H9 (cell line): ENCODE results near the gene SUFU. TPM values are rescaled to one million over a fixed set of nuclear protein-coding genes. Genes with fewer than 3 reads are reported as not detected.

Experiments
- DNase-seq: peaks from one replicate; pipeline ENCODE4 v3.0.0-alpha.2; 2017
- H2AFZ ChIP-seq: one replicate; pipeline ENCODE4 v1.6.1; 2013; ENCODE audit warnings: mild to moderate bottlenecking, low read length, control low read depth, moderate library complexity
- H2AK5ac ChIP-seq: 2 replicates; pipeline ENCODE4 v1.6.1; 2013; ENCODE audit warnings: low read length, control low read depth, mixed read lengths; ENCODE audit not compliant: insufficient read length
- H2BK120ac ChIP-seq: one replicate; pipeline ENCODE4 v1.6.1; 2013; ENCODE audit warnings: low read depth, mild to moderate bottlenecking, low read length, control low read depth, inconsistent platforms; ENCODE audit not compliant: poor library complexity, severe bottlenecking
- H2BK12ac ChIP-seq: 2 replicates; pipeline ENCODE4 v1.6.1; 2013; ENCODE audit warnings: low read length, control low read depth, mixed read lengths, low read depth; ENCODE audit not compliant: insufficient read length
- H2BK15ac ChIP-seq: 2 replicates; pipeline ENCODE4 v1.6.1; 2013; ENCODE audit warnings: low read depth, low read length, control low read depth
- H2BK20ac ChIP-seq: one replicate; pipeline ENCODE4 v1.6.1; 2013; ENCODE audit warnings: low read depth, mild to moderate bottlenecking, low read length, control low read depth, inconsistent platforms; ENCODE audit not compliant: poor library complexity, severe bottlenecking
- H2BK5ac ChIP-seq: 2 replicates; pipeline ENCODE4 v1.6.1; 2013; ENCODE audit warnings: low read length, control low read depth, mixed read lengths; ENCODE audit not compliant: insufficient read length
- H3K14ac ChIP-seq: 2 replicates; pipeline ENCODE4 v1.6.1; 2013; ENCODE audit warnings: low read length, control low read depth; ENCODE audit not compliant: insufficient read depth
- H3K18ac ChIP-seq: 2 replicates; pipeline ENCODE4 v1.6.1; 2013; ENCODE audit warnings: low read depth, mild to moderate bottlenecking, mixed read lengths, low read length, control low read depth; ENCODE audit not compliant: insufficient read length
- H3K23ac ChIP-seq: 2 replicates; pipeline ENCODE4 v1.6.1; 2013; ENCODE audit warnings: low read length, control low read depth, mixed read lengths, low read depth; ENCODE audit not compliant: insufficient read length
- H3K23me2 ChIP-seq: 2 replicates; pipeline ENCODE4 v1.6.1; 2013; ENCODE audit warnings: low read depth, mild to moderate bottlenecking, mixed read lengths, low read length, control low read depth; ENCODE audit not compliant: insufficient read length, poor library complexity, severe bottlenecking
- H3K27ac ChIP-seq: 2 replicates; pipeline ENCODE4 v1.5.1; 2013; ENCODE audit warnings: low read length, control low read depth, mixed read lengths, low read depth; ENCODE audit not compliant: insufficient read length
- H3K27me3 ChIP-seq: 2 replicates; pipeline ENCODE4 v1.6.1; 2013; ENCODE audit warnings: low read length, control low read depth, inconsistent platforms; ENCODE audit not compliant: insufficient read depth
- H3K4ac ChIP-seq: 2 replicates; pipeline ENCODE4 v1.6.1; 2013; ENCODE audit warnings: low read depth, mild to moderate bottlenecking, control low read depth, inconsistent platforms, low read length, moderate library complexity
- H3K4me1 ChIP-seq: 2 replicates; pipeline ENCODE4 v1.6.1; 2013; ENCODE audit warnings: low read length, control low read depth, inconsistent platforms; ENCODE audit not compliant: insufficient read depth
- H3K4me2 ChIP-seq: 2 replicates; pipeline ENCODE4 v1.6.1; 2013; ENCODE audit warnings: low read length, control low read depth, mixed read lengths; ENCODE audit not compliant: insufficient read length, insufficient read depth
- H3K56ac ChIP-seq: 2 replicates; pipeline ENCODE4 v1.6.1; 2013; ENCODE audit warnings: low read depth, mild to moderate bottlenecking, mixed read lengths, low read length, control low read depth; ENCODE audit not compliant: insufficient read length
- H3K79me1 ChIP-seq: 2 replicates; pipeline ENCODE4 v1.6.1; 2013; ENCODE audit warnings: low read depth, mild to moderate bottlenecking, moderate library complexity, low read length, control low read depth, inconsistent platforms; ENCODE audit not compliant: insufficient read depth, poor library complexity, severe bottlenecking
- H3K79me2 ChIP-seq: 2 replicates; pipeline ENCODE4 v1.6.1; 2013; ENCODE audit warnings: low read length, control low read depth, inconsistent platforms; ENCODE audit not compliant: insufficient read depth
- H3K9ac ChIP-seq: 2 replicates; pipeline ENCODE4 v1.6.1; 2013; ENCODE audit warnings: low read length, control low read depth, mixed read lengths; ENCODE audit not compliant: insufficient read length; ENCODE audit errors: extremely low read depth
- H3K9me3 ChIP-seq: one replicate; pipeline ENCODE4 v1.6.1; 2013; ENCODE audit warnings: low read depth, low read length, inconsistent platforms; ENCODE audit not compliant: control insufficient read depth
- H3T11ph ChIP-seq: one replicate; pipeline ENCODE4 v1.6.1; 2013; ENCODE audit warnings: mild to moderate bottlenecking, low read length, control low read depth, inconsistent platforms
- H4K20me1 ChIP-seq: one replicate; pipeline ENCODE4 v1.6.1; 2013; ENCODE audit not compliant: control insufficient read depth, insufficient read length, insufficient read depth
- H4K5ac ChIP-seq: 2 replicates; pipeline ENCODE4 v1.6.1; 2013; ENCODE audit warnings: low read depth, mild to moderate bottlenecking, mixed read lengths, low read length, control low read depth; ENCODE audit not compliant: insufficient read length
- H4K8ac ChIP-seq: replicated peaks from 2 replicates; pipeline ENCODE4 v1.6.1; 2013; ENCODE audit warnings: low read length, control low read depth, mixed read lengths, low read depth; ENCODE audit not compliant: insufficient read length
- H4K91ac ChIP-seq: 2 replicates; pipeline ENCODE4 v1.6.1; 2013; ENCODE audit warnings: low read depth, mild to moderate bottlenecking, moderate library complexity, mixed read lengths, low read length, control low read depth; ENCODE audit not compliant: insufficient read length
- H3K27ac Mint-ChIP-seq, 3 experiments: 2 replicates in 2 of 3; 3 replicates in 1 of 3; pipeline ENCODE4 v1.8.0; 2020 to 2021; ENCODE audit warnings: mixed read lengths in 3 of 3, mild to moderate bottlenecking in 1 of 3, moderate library complexity in 1 of 3
- H3K27me3 Mint-ChIP-seq: 2 replicates; pipeline ENCODE4 v1.8.0; 2021; ENCODE audit warnings: low read depth, mild to moderate bottlenecking, moderate library complexity, mixed read lengths
- H3K36me3 Mint-ChIP-seq, 3 experiments: 2 replicates in 2 of 3; 3 replicates in 1 of 3; pipeline ENCODE4 v1.8.0; 2020 to 2021; ENCODE audit warnings: low read depth in 3 of 3, mixed read lengths in 3 of 3; ENCODE audit not compliant: insufficient read depth in 1 of 3
- H3K4me1 Mint-ChIP-seq, 2 experiments: 2 replicates each; pipeline ENCODE4 v1.8.0; 2020; ENCODE audit warnings: mixed read lengths in 2 of 2
- H3K4me3 Mint-ChIP-seq, 2 experiments: 2 replicates in 1 of 2; 3 replicates in 1 of 2; pipeline ENCODE4 v1.8.0; 2020 to 2021; ENCODE audit warnings: mild to moderate bottlenecking in 2 of 2, mixed read lengths in 2 of 2, moderate library complexity in 1 of 2
- H3K9me3 Mint-ChIP-seq, 2 experiments: 2 replicates in 1 of 2; 3 replicates in 1 of 2; pipeline ENCODE4 v1.8.0; 2020; ENCODE audit warnings: mild to moderate bottlenecking in 2 of 2, mixed read lengths in 2 of 2, moderate library complexity in 1 of 2
- WGBS: extraction: QIAGEN DNeasy Blood & Tissue Kit; methylation state at CpG from one replicate; pipeline ENCODE4 v1.1.7; 2013; ENCODE audit warnings: missing lambda C conversion rate, low lambda C conversion rate, mixed read lengths; ENCODE audit not compliant: insufficient read length; ENCODE audit errors: extremely low coverage; 5-methylcytosine and 5-hydroxymethylcytosine counted together
- total RNA-seq: library from RNA; stranded (reverse); gene quantifications from 2 replicates; pipeline ENCODE4 v1.2.1, GENCODE V29; 2021
- TF ChIP-seq, protein P1 (sequence below): fragments of 200-600 bp; sonication (generic); conservative IDR thresholded peaks from 3 replicates; pipeline ENCODE4 v1.8.0; 2021; ENCODE audit warnings: antibody characterized with exemption, mild to moderate bottlenecking

The SUFU gene
- total RNA-seq, 1 experiment from 2014 or later: 9.5 TPM

- Histone ChIP-seq H3K9ac (no peak overlapping the region), H3K4me1 (no peaks in the 10 kb centered on the region; the same call in 1 of the 2 replicates), H3K4ac (no peak overlapping the region), H4K8ac (no peak overlapping the region), H3K79me2 (peaks cover under 1% of the 10 kb centered on the region; the same call in 1 of the 2 replicates), H4K91ac (no peak overlapping the region), H2BK5ac (no peak overlapping the region), H2BK20ac (no peak overlapping the region), H2BK15ac (no peak overlapping the region), H3K56ac (no peak overlapping the region), H2BK120ac (no peak overlapping the region), H3K4me2 (no peak overlapping the region), H2AFZ (no peak overlapping the region), H3K79me1 (no peaks in the 10 kb centered on the region), H3K23me2 (no peaks in the 10 kb centered on the region), H2AK5ac (no peak overlapping the region), H3K14ac (no peak overlapping the region), H4K5ac (no peak overlapping the region), H3K27ac (no peak overlapping the region), H3K18ac (no peak overlapping the region), H4K20me1 (no peaks in the 10 kb centered on the region), H2BK12ac (no peak overlapping the region), H3K9me3 (no peaks in the 10 kb centered on the region), H3T11ph (no peak overlapping the region), H3K27me3 (no peaks in the 10 kb centered on the region), H3K23ac (no peak overlapping the region)
- H3K4me3 Mint-ChIP-seq: no peak overlapping the region
- H3K27ac Mint-ChIP-seq: no peak overlapping the region; a peak in 1 of 7 replicates
- H3K36me3 Mint-ChIP-seq: peaks cover 20 to 53% (median 49%) of the 10 kb centered on the region in 3 experiments
- TF ChIP-seq, protein P1, sequence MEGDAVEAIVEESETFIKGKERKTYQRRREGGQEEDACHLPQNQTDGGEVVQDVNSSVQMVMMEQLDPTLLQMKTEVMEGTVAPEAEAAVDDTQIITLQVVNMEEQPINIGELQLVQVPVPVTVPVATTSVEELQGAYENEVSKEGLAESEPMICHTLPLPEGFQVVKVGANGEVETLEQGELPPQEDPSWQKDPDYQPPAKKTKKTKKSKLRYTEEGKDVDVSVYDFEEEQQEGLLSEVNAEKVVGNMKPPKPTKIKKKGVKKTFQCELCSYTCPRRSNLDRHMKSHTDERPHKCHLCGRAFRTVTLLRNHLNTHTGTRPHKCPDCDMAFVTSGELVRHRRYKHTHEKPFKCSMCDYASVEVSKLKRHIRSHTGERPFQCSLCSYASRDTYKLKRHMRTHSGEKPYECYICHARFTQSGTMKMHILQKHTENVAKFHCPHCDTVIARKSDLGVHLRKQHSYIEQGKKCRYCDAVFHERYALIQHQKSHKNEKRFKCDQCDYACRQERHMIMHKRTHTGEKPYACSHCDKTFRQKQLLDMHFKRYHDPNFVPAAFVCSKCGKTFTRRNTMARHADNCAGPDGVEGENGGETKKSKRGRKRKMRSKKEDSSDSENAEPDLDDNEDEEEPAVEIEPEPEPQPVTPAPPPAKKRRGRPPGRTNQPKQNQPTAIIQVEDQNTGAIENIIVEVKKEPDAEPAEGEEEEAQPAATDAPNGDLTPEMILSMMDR: no peak
- WGBS: no CpG with 5 or more reads among the region's 42 CpGs
- no peaks in the 10 kb centered on the region for H3K9me3 Mint-ChIP-seq
- peaks cover 15 to 36% of the 10 kb centered on the region in 2 experiments for H3K4me1 Mint-ChIP-seq
- no peak for DNase-seq
- H3K27me3 Mint-ChIP-seq: no peaks in the 10 kb centered on the region
Measured at GRCh38 chr10:102656791-102657371, 153.1 kb downstream of the SUFU start.
